Retinal pigment epithelial cell (primary cell): ENCODE measurements around the gene HAAO.
A peak's percentile ranks its signal among the peaks of the same experiment; 100 is the strongest.

Experiments used
- DNase-seq: peaks from one replicate; pipeline ENCODE4 v3.0.0-alpha.2; 2010; ENCODE audit warnings: low read depth
- H3K4me3 ChIP-seq: 2 replicates; pipeline ENCODE4 v1.5.1; 2011; ENCODE audit warnings: mild to moderate bottlenecking, low read length, control low read depth, moderate library complexity
- TF ChIP-seq, protein P1 (sequence below): conservative IDR thresholded peaks from 2 replicates; pipeline ENCODE4 v1.5.1; 2011; ENCODE audit warnings: low read depth, low read length, control low read depth, inconsistent platforms

The HAAO gene

DNA sequence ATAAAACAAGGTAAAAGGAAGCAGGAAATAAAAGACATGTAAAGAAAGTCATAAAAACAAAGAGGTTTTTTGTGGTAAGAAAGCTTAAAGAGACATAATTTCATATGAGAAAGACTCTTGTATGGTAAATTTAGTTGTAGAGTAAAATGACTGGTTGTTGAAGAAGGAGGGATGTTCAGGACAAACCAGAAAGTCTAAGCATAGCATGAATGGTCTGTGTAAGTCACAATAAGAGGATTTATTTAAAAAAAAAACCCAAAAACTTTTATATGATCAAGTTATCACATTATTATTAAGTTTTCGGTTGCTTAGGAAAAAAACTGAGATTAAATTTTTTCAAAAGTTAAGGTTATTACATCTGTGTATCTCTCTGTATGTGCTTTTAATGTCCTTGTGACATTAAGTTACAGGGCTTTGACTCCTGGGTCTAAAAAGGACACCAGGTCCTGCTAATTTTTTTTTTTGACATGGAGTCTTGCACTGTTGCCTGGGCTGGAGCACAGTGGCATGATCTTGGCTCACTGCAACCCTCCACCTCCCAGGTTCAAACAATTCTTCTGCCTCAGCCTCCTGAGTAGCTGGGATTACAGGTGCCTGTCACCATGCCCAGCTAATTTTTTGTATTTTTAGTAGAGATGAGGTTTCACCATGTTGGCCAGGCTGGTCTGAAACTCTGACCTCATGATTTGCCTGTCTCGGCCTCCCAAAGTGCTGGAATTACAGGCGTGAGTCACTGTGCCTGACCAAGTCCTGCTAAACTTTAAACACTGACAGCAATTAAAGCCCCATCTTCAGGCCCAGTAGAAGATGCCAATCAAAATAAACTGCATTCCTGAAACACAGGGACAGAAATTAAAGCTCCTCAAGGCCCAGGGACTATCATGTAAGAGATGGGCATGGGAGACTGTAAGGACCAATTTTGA, 14.2 kb downstream of the HAAO start:
- DNase-seq, result no peak
- TF ChIP-seq, protein P1, sequence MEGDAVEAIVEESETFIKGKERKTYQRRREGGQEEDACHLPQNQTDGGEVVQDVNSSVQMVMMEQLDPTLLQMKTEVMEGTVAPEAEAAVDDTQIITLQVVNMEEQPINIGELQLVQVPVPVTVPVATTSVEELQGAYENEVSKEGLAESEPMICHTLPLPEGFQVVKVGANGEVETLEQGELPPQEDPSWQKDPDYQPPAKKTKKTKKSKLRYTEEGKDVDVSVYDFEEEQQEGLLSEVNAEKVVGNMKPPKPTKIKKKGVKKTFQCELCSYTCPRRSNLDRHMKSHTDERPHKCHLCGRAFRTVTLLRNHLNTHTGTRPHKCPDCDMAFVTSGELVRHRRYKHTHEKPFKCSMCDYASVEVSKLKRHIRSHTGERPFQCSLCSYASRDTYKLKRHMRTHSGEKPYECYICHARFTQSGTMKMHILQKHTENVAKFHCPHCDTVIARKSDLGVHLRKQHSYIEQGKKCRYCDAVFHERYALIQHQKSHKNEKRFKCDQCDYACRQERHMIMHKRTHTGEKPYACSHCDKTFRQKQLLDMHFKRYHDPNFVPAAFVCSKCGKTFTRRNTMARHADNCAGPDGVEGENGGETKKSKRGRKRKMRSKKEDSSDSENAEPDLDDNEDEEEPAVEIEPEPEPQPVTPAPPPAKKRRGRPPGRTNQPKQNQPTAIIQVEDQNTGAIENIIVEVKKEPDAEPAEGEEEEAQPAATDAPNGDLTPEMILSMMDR, result no peak
- no peak overlapping the region for H3K4me3 ChIP-seq

DNA sequence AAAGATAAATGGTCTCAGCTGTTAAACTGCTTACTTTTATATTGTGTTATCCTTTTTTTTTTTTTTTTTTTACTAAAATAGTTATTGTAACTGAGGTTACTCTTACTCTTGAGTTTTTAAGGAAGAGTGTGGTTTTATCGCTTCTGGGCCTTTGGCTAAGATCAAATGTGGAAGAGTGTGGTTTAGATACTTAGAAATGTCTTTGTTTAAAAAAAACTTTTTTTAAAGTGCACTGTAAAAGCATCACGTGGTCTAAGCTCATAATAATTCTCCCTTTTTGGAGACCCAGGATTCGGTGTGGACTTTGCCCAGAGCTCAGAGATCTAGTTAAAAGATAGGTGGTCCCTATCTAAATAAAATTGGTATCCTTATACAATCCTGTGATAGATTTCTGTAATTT, 16.6 kb downstream of the HAAO start:
- H3K4me3 ChIP-seq, result no peak overlapping the region
- DNase-seq, result no peak
- TF ChIP-seq, protein P1, result no peak

DNA sequence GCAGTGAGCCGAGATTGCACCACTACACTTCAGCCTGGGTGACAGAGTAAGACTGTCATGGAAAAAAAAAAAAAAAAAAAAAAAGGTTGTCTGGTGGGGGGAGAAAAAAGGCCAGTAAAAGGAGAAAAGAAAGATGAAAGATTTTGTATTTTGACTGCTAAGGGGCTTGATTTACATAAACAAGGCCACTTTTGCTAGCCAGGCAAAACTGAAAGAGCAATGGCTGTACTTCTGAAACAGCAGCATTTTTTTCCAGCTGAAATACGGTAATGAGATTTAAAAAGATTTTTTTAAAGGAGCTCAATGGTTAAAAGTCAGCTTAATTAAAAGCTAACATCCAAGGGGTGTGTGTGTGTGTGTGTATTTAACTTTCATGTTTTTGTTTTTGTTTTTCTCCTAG, 17.2 kb downstream of the HAAO start:
- TF ChIP-seq, protein P1, result no peak
- no peak overlapping the region for H3K4me3 ChIP-seq
- no peak for DNase-seq

DNA sequence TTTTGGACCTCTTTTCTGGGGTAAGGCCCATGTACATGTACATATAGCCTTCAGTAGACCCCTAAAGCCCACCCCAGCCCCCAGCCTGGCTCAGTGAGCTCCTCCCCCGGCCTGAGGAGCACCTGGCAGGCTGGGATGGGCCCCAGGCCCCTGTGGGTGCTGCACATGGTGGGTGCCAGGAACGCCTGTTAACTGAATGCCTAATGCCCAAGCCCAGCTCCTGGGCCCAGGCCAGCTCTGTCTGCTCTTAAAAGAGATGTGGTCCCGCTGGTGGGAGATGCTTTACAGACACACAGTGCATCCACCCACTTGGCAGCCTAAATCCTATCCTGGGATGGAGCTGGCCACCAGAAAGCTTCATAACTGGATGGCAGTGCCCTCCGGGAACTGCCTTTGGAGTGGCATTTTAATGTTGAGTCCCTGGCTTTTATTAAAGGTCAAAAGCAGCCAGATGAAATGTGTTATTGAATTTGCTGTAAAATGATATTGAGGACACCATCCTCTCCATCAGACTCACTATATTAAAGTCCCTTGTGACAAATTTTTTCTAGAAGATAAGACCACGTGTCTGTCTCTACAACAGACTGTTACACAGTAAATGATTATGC, 20.7 kb downstream of the HAAO start:
- no peak for DNase-seq
- H3K4me3 ChIP-seq, result no peak overlapping the region
- TF ChIP-seq, protein P1, result no peak

DNA sequence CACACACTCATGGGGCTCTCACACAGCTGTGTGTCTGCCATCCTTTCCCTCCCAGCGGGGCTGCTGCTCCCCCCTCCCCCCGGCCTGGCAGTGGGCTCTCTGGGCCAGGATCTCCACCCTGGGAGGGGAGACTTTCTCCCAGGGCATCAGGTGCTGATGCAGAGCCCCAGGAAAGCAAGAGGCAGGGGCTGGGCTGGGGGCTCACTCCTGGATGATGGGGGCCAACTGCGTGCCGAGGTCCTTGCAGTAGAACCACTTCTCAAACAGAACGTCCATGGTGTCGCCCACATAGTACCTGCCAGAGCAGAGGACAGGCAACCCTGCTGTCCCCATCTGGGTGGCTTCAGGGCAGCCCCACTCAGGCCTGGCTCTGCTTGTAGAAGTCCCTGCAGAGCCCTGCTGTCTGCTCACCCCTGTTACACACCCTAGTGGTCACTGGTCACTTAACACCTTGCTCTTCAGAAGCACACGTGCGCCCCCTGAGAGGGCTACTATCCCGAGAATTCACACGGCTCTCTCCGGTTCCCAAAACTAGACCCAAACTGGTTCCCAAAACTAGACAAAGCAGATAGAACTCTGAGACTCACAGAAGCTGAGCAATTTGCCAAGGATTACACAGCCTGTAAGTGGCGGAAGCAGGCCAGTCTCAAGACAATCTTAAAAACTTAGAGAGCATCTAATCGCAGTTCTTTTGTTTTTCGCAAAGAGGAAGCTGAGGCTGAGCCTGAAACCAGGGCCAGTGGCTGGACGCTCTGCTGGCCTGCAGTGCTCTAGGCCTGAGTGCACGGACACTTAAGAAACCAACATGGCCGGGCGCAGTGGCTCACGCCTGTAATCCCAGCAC, 21.9 kb downstream of the HAAO start:
- TF ChIP-seq, protein P1, result peak; percentile 62
- DNase-seq, result peak; percentile 14
- H3K4me3 ChIP-seq, result no peak overlapping the region

DNA sequence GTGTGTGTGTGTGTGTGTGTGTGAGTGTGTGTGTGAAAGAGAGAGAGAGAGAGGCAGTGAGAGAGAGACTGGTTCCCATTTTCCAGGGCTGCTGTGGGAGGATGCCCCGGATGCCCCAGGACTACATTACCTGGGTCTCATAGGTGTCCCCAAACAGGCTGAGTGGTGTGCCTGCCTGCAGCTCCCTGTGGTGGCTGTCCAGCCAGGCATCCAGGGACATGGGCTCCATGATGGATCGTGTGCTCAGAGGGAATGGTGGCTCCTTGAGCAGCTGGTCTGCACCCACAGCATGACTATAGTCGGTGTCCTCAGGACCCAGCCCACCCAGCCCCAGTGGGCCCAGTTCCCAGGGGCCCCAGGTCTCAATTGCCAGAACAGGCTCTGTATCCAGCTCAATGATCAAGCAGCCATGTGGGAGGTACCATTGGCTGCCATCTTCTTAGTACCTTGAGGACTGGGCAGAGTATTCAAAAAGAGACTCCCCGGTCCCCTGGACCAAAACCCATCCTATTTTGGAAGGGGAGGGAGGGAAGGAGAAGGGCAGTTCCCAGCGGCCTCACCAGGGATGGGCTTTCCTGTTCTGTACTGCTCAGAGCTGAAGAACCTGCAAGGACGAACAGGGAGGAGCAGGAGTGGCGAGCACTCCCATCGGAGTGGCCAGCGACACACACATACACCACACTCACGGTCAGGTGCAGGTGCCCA, 22.6 kb downstream of the HAAO start:
- no peak overlapping the region for H3K4me3 ChIP-seq
- DNase-seq, result no peak
- TF ChIP-seq, protein P1, result no peak
